HEK293 (cell line): Measurements from ENCODE around the gene FCN3.

ENCODE experiments used
- CTCF ChIA-PET: fragments of 350-600 bp; formaldehyde crosslinking; extraction: SDS; loops from one replicate; lab custom pipeline; 2021; ENCODE audit warnings: antibody characterized with exemption; lab: Yijun Ruan, JAX
- POLR2A ChIA-PET: fragments of 300-600 bp; formaldehyde crosslinking; extraction: SDS; loops from one replicate; lab custom pipeline; 2020; ENCODE audit warnings: antibody characterized with exemption, inconsistent platforms; lab: Yijun Ruan, JAX
- H3K27ac ChIP-seq: fragments of 200-500 bp; sonication (Bioruptor generic); 2 replicates; pipeline ENCODE4 v1.5.1; 2014; ENCODE audit warnings: low read depth, low read length, control low read depth, inconsistent platforms; ENCODE audit errors: extremely low read depth
- H3K36me3 ChIP-seq, 2 experiments: fragments of 200-500 bp in 1 of 2; sonication (Bioruptor generic) in 1 of 2; 1 replicate in 1 of 2; 2 replicates in 1 of 2; pipeline ENCODE4 v1.5.1; 2014 to 2017; ENCODE audit warnings: inconsistent platforms in 2 of 2, low read length in 2 of 2; ENCODE audit not compliant: control insufficient read depth in 2 of 2, insufficient read depth in 1 of 2
- H3K4me1 ChIP-seq: fragments of 200-500 bp; sonication (Bioruptor generic); 2 replicates; pipeline ENCODE4 v1.5.1; 2014; ENCODE audit warnings: mild to moderate bottlenecking, low read length, inconsistent platforms; ENCODE audit not compliant: control insufficient read depth, insufficient read depth
- H3K4me3 ChIP-seq: 2 replicates; pipeline ENCODE4 v1.5.1; 2011; ENCODE audit warnings: low read depth, mild to moderate bottlenecking, control low read depth, low read length, moderate library complexity
- H3K9me3 ChIP-seq: fragments of 200-500 bp; sonication (Bioruptor generic); 2 replicates; pipeline ENCODE4 v1.5.1; 2014; ENCODE audit warnings: low read depth, low read length, inconsistent platforms; ENCODE audit not compliant: control insufficient read depth, insufficient read depth
- BCL11A ChIP-seq: fragments of 450-650 bp; formaldehyde crosslinking; IDR thresholded peaks from 2 replicates; pipeline ENCODE4 v1.5.1; 2016; ENCODE audit warnings: low read depth, missing biosample characterization, missing genetic modification characterization
- GLI4 ChIP-seq: fragments of 450-650 bp; formaldehyde crosslinking; IDR thresholded peaks from 2 replicates; pipeline ENCODE4 v1.5.1; 2016; ENCODE audit warnings: missing biosample characterization, missing genetic modification characterization
- HOXD13 ChIP-seq: sonication (generic); formaldehyde crosslinking; IDR thresholded peaks from 2 replicates; pipeline ENCODE4 v1.8.0; 2022; ENCODE audit warnings: missing genetic modification reagents, borderline replicate concordance
- KLF1 ChIP-seq: fragments of 450-650 bp; formaldehyde crosslinking; IDR thresholded peaks from 2 replicates; pipeline ENCODE4 v1.5.1; 2016; ENCODE audit warnings: missing biosample characterization, missing genetic modification characterization
- KLF7 ChIP-seq: fragments of 450-650 bp; formaldehyde crosslinking; IDR thresholded peaks from 2 replicates; pipeline ENCODE4 v1.5.1; 2016; ENCODE audit warnings: missing biosample characterization, missing genetic modification characterization, borderline replicate concordance
- KLF9 ChIP-seq: fragments of 450-650 bp; formaldehyde crosslinking; IDR thresholded peaks from 2 replicates; pipeline ENCODE4 v1.5.1; 2016; ENCODE audit warnings: missing biosample characterization, missing genetic modification characterization, low read depth
- MEIS1 ChIP-seq: sonication (generic); formaldehyde crosslinking; IDR thresholded peaks from 2 replicates; pipeline ENCODE4 v1.8.1; 2022; ENCODE audit warnings: missing genetic modification reagents, mild to moderate bottlenecking, borderline replicate concordance
- OVOL3 ChIP-seq: fragments of 450-650 bp; formaldehyde crosslinking; IDR thresholded peaks from 2 replicates; pipeline ENCODE4 v1.5.1; 2016; ENCODE audit warnings: missing biosample characterization, missing genetic modification characterization
- SCRT1 ChIP-seq: fragments of 450-650 bp; formaldehyde crosslinking; IDR thresholded peaks from 2 replicates; pipeline ENCODE4 v1.5.1; 2016; ENCODE audit warnings: missing biosample characterization, missing genetic modification characterization, borderline replicate concordance
- SP2 ChIP-seq: fragments of 450-650 bp; formaldehyde crosslinking; IDR thresholded peaks from 2 replicates; pipeline ENCODE4 v1.5.1; 2016; ENCODE audit warnings: missing biosample characterization, missing genetic modification characterization
- ZBTB48 ChIP-seq: fragments of 450-650 bp; formaldehyde crosslinking; IDR thresholded peaks from 2 replicates; pipeline ENCODE4 v1.5.1; 2016; ENCODE audit warnings: missing biosample characterization, missing genetic modification characterization
- ZBTB8A ChIP-seq: fragments of 450-650 bp; formaldehyde crosslinking; IDR thresholded peaks from 2 replicates; pipeline ENCODE4 v1.5.1; 2016; ENCODE audit warnings: missing biosample characterization, missing genetic modification characterization
- ZEB2 ChIP-seq: fragments of 450-650 bp; formaldehyde crosslinking; IDR thresholded peaks from 2 replicates; pipeline ENCODE4 v1.5.1; 2016; ENCODE audit warnings: missing biosample characterization, missing genetic modification characterization
- ZFHX2 ChIP-seq: fragments of 450-650 bp; formaldehyde crosslinking; conservative IDR thresholded peaks from 2 replicates; pipeline ENCODE4 v1.5.1; 2016; ENCODE audit warnings: missing biosample characterization, missing genetic modification characterization
- ZFP69B ChIP-seq: fragments of 450-650 bp; formaldehyde crosslinking; IDR thresholded peaks from 2 replicates; pipeline ENCODE4 v1.5.1; 2016; ENCODE audit warnings: missing biosample characterization, missing genetic modification characterization
- ZNF202 ChIP-seq: fragments of 450-650 bp; formaldehyde crosslinking; IDR thresholded peaks from 2 replicates; pipeline ENCODE4 v1.5.1; 2016; ENCODE audit warnings: missing biosample characterization, missing genetic modification characterization, borderline replicate concordance
- ZNF239 ChIP-seq: fragments of 450-650 bp; formaldehyde crosslinking; IDR thresholded peaks from 2 replicates; pipeline ENCODE4 v1.5.1; 2016; ENCODE audit warnings: missing biosample characterization, missing genetic modification characterization
- ZNF266 ChIP-seq: fragments of 450-650 bp; formaldehyde crosslinking; IDR thresholded peaks from 2 replicates; pipeline ENCODE4 v1.5.1; 2016; ENCODE audit warnings: missing biosample characterization, missing genetic modification characterization, low read depth
- ZNF548 ChIP-seq: fragments of 450-650 bp; formaldehyde crosslinking; IDR thresholded peaks from 2 replicates; pipeline ENCODE4 v1.5.1; 2016; ENCODE audit warnings: missing biosample characterization, missing genetic modification characterization
- ZNF600 ChIP-seq: fragments of 450-650 bp; formaldehyde crosslinking; IDR thresholded peaks from 2 replicates; pipeline ENCODE4 v1.5.1; 2016; ENCODE audit warnings: missing biosample characterization, missing genetic modification characterization
- ZNF623 ChIP-seq: fragments of 450-650 bp; formaldehyde crosslinking; IDR thresholded peaks from 2 replicates; pipeline ENCODE4 v1.5.1; 2016; ENCODE audit warnings: missing biosample characterization, missing genetic modification characterization
- ZNF843 ChIP-seq: fragments of 450-650 bp; formaldehyde crosslinking; IDR thresholded peaks from 2 replicates; pipeline ENCODE4 v1.5.1; 2016; ENCODE audit warnings: missing biosample characterization, missing genetic modification characterization
- TF ChIP-seq, protein P1 (sequence below): fragments of 450-650 bp; formaldehyde crosslinking; IDR thresholded peaks from 2 replicates; pipeline ENCODE4 v1.5.1; 2016; ENCODE audit warnings: missing biosample characterization, missing genetic modification characterization, low read depth
- TF ChIP-seq, protein P2 (sequence below): fragments of 450-650 bp; formaldehyde crosslinking; IDR thresholded peaks from 2 replicates; pipeline ENCODE4 v1.5.1; 2016; ENCODE audit warnings: missing biosample characterization, missing genetic modification characterization
- TF ChIP-seq, protein P3 (sequence below): fragments of 450-650 bp; formaldehyde crosslinking; IDR thresholded peaks from 2 replicates; pipeline ENCODE4 v1.5.1; 2016; ENCODE audit warnings: missing biosample characterization, missing genetic modification characterization

Gene FCN3

DNA sequence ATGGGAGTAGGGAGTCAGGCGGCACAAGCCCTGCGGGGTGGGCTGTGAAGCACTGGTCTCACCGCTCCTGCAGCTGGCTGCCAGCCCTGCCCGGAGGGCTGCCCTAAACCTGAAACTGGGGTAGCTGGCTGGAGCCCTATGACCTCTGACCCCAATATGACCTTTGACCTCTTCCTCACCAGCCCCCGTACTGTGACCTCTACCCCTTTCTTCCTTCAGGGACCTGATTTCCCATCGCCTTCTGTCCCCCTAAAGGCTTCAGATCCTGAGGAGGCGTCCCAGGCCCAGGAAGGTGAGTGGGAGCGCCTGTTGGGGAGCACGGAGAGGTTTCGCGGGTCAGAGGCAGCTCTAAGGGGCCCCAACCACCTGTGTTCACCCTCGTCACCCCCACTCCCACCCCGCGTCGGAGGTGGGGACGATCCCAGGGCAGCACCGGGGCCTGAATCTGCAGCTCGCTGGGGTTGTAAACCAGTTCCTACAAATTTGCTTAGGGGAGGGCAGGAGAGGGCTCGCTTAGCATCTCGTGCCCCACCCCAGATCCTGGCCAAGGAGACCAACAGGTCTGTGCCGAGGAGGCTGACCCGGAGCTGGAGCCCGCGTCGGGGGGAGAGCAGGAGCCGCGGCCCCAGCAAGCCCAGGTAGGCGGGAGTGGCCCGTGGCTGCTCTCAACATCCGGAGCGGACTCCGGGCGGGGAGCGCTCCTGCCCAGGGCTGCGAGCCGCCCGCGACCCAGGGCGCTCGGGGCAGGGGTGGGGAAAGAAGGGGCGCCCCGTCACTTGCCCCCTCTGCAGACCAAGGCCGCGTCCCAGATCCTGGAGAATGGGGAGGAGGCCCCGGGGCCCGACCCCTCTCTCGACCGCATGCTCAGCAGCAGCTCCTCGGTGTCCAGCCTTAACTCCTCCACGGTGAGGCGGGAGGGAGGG is 25.5 kb downstream of the FCN3 start (continued):
- TF ChIP-seq, protein P1, sequence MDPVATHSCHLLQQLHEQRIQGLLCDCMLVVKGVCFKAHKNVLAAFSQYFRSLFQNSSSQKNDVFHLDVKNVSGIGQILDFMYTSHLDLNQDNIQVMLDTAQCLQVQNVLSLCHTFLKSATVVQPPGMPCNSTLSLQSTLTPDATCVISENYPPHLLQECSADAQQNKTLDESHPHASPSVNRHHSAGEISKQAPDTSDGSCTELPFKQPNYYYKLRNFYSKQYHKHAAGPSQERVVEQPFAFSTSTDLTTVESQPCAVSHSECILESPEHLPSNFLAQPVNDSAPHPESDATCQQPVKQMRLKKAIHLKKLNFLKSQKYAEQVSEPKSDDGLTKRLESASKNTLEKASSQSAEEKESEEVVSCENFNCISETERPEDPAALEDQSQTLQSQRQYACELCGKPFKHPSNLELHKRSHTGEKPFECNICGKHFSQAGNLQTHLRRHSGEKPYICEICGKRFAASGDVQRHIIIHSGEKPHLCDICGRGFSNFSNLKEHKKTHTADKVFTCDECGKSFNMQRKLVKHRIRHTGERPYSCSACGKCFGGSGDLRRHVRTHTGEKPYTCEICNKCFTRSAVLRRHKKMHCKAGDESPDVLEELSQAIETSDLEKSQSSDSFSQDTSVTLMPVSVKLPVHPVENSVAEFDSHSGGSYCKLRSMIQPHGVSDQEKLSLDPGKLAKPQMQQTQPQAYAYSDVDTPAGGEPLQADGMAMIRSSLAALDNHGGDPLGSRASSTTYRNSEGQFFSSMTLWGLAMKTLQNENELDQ, result no peak
- TF ChIP-seq ZNF266 (tag by site-specific recombination), result no peak
- peak; percentile 100 for TF ChIP-seq BCL11A
- peak; percentile 47 for TF ChIP-seq ZBTB8A (tag by site-specific recombination)
- TF ChIP-seq, protein P2, sequence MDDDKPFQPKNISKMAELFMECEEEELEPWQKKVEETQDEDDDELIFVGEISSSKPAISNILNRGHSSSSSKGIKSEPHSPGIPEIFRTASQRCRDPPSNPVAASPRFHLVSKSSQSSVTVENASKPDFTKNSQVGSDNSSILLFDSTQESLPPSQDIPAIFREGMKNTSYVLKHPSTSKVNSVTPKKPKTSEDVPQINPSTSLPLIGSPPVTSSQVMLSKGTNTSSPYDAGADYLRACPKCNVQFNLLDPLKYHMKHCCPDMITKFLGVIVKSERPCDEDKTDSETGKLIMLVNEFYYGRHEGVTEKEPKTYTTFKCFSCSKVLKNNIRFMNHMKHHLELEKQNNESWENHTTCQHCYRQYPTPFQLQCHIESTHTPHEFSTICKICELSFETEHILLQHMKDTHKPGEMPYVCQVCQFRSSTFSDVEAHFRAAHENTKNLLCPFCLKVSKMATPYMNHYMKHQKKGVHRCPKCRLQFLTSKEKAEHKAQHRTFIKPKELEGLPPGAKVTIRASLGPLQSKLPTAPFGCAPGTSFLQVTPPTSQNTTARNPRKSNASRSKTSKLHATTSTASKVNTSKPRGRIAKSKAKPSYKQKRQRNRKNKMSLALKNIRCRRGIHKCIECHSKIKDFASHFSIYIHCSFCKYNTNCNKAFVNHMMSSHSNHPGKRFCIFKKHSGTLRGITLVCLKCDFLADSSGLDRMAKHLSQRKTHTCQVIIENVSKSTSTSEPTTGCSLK (tag by site-specific recombination), result no peak
- no peak for TF ChIP-seq HOXD13 (CRISPR knock-in tag)
- TF ChIP-seq GLI4 (tag by site-specific recombination), result no peak
- TF ChIP-seq ZNF843 (tag by site-specific recombination), result 0 out of 2 replicates have a peak, but pooled peaks have one; percentile 5
- TF ChIP-seq, protein P3, sequence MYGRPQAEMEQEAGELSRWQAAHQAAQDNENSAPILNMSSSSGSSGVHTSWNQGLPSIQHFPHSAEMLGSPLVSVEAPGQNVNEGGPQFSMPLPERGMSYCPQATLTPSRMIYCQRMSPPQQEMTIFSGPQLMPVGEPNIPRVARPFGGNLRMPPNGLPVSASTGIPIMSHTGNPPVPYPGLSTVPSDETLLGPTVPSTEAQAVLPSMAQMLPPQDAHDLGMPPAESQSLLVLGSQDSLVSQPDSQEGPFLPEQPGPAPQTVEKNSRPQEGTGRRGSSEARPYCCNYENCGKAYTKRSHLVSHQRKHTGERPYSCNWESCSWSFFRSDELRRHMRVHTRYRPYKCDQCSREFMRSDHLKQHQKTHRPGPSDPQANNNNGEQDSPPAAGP (tag by site-specific recombination), result peak; percentile 58; the same call in 1 of the 2 replicates
- TF ChIP-seq ZEB2 (tag by site-specific recombination), result peak; percentile 48; the same call in 1 of the 2 replicates
- no peak for TF ChIP-seq ZNF239 (tag by site-specific recombination)
- no peak for TF ChIP-seq ZNF548 (tag by site-specific recombination)
- TF ChIP-seq KLF7 (tag by site-specific recombination), result 0 out of 2 replicates have a peak, but pooled peaks have one; percentile 6
- TF ChIP-seq ZNF202, result no peak
- TF ChIP-seq SP2 (tag by site-specific recombination), result peak; percentile 59
- TF ChIP-seq SCRT1, result peak; percentile 90
- TF ChIP-seq, all 188 proteins: peak for 38

DNA sequence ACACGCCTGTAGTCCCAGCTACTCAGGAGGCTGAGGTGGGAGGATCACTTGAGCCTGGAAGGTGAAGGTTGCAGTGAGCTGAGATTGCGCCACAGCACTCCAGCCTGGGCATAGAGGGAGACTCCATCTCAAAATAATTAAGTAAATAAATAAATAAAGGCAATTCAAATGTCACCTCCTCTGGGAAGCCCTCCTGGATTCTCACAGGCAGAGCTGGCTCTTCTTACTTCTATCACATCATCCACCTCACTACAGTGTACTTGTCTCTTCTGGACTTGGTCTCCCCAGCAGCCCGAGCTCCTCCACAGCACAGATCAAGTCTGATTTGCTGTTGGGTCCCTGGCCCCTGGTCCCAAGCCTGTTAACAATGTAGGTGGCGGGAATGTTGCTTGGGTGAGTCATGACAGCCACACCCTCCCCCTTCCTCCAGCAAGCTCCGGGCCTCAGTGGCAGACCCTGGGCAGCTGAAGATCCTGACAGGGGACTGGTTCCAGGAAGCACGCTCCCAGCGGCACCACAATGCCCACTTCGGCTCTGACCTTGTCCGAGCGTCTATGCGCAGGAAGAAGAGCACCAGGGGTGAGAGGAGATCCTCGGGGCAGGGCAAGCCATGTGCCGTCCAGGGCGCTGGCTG is 27.5 kb downstream of the FCN3 start:
- no peak overlapping the region for H3K4me3 ChIP-seq

More for the DNA sequence above, 27.5 kb downstream of the FCN3 start:
- H3K9me3 ChIP-seq, result no peaks in the 10 kb centered on the region
- H3K36me3 ChIP-seq, result peaks cover 0 to 11% of the 10 kb centered on the region in 2 experiments; a peak in 1 of 3 replicates
- CTCF ChIA-PET, result interaction anchor here (0.8 to 4.7 kb wide), 4 partner anchors 10 to 46 kb away, joined by 3 to 34 read pairs (median 5); partner anchors contain the start of gene MAP3K6
- POLR2A ChIA-PET, result interaction anchor here (0.9 kb wide), 1 partner anchor 19 kb away, joined by 3 read pairs; no protein-coding TSS in a partner anchor
- peaks cover 4% of the 10 kb centered on the region for H3K4me1 ChIP-seq
- no peak overlapping the region for H3K27ac ChIP-seq
- TF ChIP-seq ZFHX2 (peak; percentile 32; the same call in 1 of the 2 replicates), ZBTB48 (tag by site-specific recombination) (peak; percentile 52), KLF1 (tag by site-specific recombination) (peak; percentile 70), ZNF600 (tag by site-specific recombination) (peak; percentile 35; the same call in 1 of the 2 replicates), ZNF623 (tag by site-specific recombination) (no peak), MEIS1 (no peak), KLF9 (peak; percentile 38; the same call in 1 of the 2 replicates), ZFP69B (no peak), OVOL3 (tag by site-specific recombination) (no peak)
- TF ChIP-seq, protein P3 (tag by site-specific recombination), result 0 out of 2 replicates have a peak, but pooled peaks have one; percentile 39
